GF-D8 (cell line): Measurements from ENCODE around the gene ISOC2.
A peak's percentile ranks its signal among the peaks of the same experiment; 100 is the strongest.
"Not testable (repeated sequence)": the region's sequence is repeated elsewhere in the genome, so short reads cannot be mapped to it uniquely, and the experiment has no call there.

Source experiments
- DNase-seq: peaks from one replicate; lab custom pipeline; 2025; lab: John Stamatoyannopoulos, UW

ISOC2 gene

GRCh38 chr19:55461259-55461973, at the start of gene ISOC2:
Gene ISOC2, minus strand, starts transcription at chr19:55461642. Its CDS starts 5,156 bp downstream, at chr19:55456486.
- peak; percentile 97 for DNase-seq

GRCh38 chr19:55508120-55508519, 46.7 kb upstream of the ISOC2 start:
- DNase-seq = no peak

- no peak for DNase-seq
Observed at GRCh38 chr19:55504981-55505380, 43.5 kb upstream of the ISOC2 start.

- no peak for DNase-seq
Observed at GRCh38 chr19:55504252-55504603, 42.8 kb upstream of the ISOC2 start.

GRCh38 chr19:55503502-55504251, 42.2 kb upstream of the ISOC2 start:
- DNase-seq = peak; percentile 48

GRCh38 chr19:55503157-55503501, 41.7 kb upstream of the ISOC2 start:
- no peak for DNase-seq

- DNase-seq = no peak
Observed at GRCh38 chr19:55502197-55502952, 40.9 kb upstream of the ISOC2 start.

GRCh38 chr19:55500368-55500952, 39.0 kb upstream of the ISOC2 start:
- no peak for DNase-seq

GRCh38 chr19:55498246-55498840, 36.9 kb upstream of the ISOC2 start:
- no peak for DNase-seq

GRCh38 chr19:55497763-55498162, 36.3 kb upstream of the ISOC2 start:
- DNase-seq = no peak

GRCh38 chr19:55496820-55497219, 35.4 kb upstream of the ISOC2 start:
- DNase-seq = not testable (repeated sequence)

GRCh38 chr19:55495646-55496349, 34.4 kb upstream of the ISOC2 start:
- DNase-seq = no peak

- DNase-seq = no peak
Observed at GRCh38 chr19:55494172-55494761, 32.8 kb upstream of the ISOC2 start.

- no peak for DNase-seq
Observed at GRCh38 chr19:55493645-55494171, 32.3 kb upstream of the ISOC2 start.

GRCh38 chr19:55493052-55493644, 31.7 kb upstream of the ISOC2 start:
- no peak for DNase-seq

GRCh38 chr19:55492362-55492944, 31.0 kb upstream of the ISOC2 start:
- no peak for DNase-seq

- DNase-seq = no peak
Observed at GRCh38 chr19:55491546-55492360, 30.3 kb upstream of the ISOC2 start.

- no peak for DNase-seq
Observed at GRCh38 chr19:55490478-55491432, 29.3 kb upstream of the ISOC2 start.
